HG03135 (cell line): ENCODE data around the gene CRISPLD2.

Experiments
- ATAC-seq: cut with Tn5 transposase; IDR thresholded peaks from one replicate; pipeline ENCODE4 v1.9.1; 2021; ENCODE audit warnings: mild to moderate bottlenecking, moderate library complexity; ENCODE audit not compliant: unreplicated experiment

CRISPLD2 gene

GRCh38 chr16:84899414-84899813, 79.6 kb downstream of the CRISPLD2 start:
- ATAC-seq, result no peak

GRCh38 chr16:84905965-84906460, 86.2 kb downstream of the CRISPLD2 start:
- ATAC-seq, result no peak

GRCh38 chr16:84907051-84907450, 87.3 kb downstream of the CRISPLD2 start:
- ATAC-seq, result no peak

- no peak for ATAC-seq
Observed at GRCh38 chr16:84907575-84907974, 87.8 kb downstream of the CRISPLD2 start.

- no peak for ATAC-seq
Observed at GRCh38 chr16:84909476-84910085, 89.8 kb downstream of the CRISPLD2 start.

- no peak for ATAC-seq
Observed at GRCh38 chr16:84911486-84912216, 91.9 kb downstream of the CRISPLD2 start.

GRCh38 chr16:84913315-84913714, 93.5 kb downstream of the CRISPLD2 start:
- no peak for ATAC-seq

GRCh38 chr16:84914273-84914672, 94.5 kb downstream of the CRISPLD2 start:
- ATAC-seq, result no peak

- no peak for ATAC-seq
Observed at GRCh38 chr16:84916178-84916577, 96.4 kb downstream of the CRISPLD2 start.

- ATAC-seq, result no peak
Observed at GRCh38 chr16:84916850-84917249, 97.1 kb downstream of the CRISPLD2 start.

- ATAC-seq, result no peak
Observed at GRCh38 chr16:84917492-84917891, 97.7 kb downstream of the CRISPLD2 start.

GRCh38 chr16:84918006-84918909, 98.5 kb downstream of the CRISPLD2 start:
- no peak for ATAC-seq

- ATAC-seq, result no peak
Observed at GRCh38 chr16:84919269-84919668, 99.5 kb downstream of the CRISPLD2 start.

- no peak for ATAC-seq
Observed at GRCh38 chr16:84919708-84920107, 99.9 kb downstream of the CRISPLD2 start.

GRCh38 chr16:84920333-84920732, 100.5 kb downstream of the CRISPLD2 start:
- no peak for ATAC-seq

- ATAC-seq, result no peak
Observed at GRCh38 chr16:84922351-84923120, 102.8 kb downstream of the CRISPLD2 start.

- ATAC-seq, result no peak
Observed at GRCh38 chr16:84924331-84925091, 104.7 kb downstream of the CRISPLD2 start.

- no peak for ATAC-seq
Observed at GRCh38 chr16:84925092-84925772, 105.4 kb downstream of the CRISPLD2 start.

- ATAC-seq, result no peak
Observed at GRCh38 chr16:84925773-84926372, 106.1 kb downstream of the CRISPLD2 start.
